ENCODE measurements around the gene RNF208.

DNA sequence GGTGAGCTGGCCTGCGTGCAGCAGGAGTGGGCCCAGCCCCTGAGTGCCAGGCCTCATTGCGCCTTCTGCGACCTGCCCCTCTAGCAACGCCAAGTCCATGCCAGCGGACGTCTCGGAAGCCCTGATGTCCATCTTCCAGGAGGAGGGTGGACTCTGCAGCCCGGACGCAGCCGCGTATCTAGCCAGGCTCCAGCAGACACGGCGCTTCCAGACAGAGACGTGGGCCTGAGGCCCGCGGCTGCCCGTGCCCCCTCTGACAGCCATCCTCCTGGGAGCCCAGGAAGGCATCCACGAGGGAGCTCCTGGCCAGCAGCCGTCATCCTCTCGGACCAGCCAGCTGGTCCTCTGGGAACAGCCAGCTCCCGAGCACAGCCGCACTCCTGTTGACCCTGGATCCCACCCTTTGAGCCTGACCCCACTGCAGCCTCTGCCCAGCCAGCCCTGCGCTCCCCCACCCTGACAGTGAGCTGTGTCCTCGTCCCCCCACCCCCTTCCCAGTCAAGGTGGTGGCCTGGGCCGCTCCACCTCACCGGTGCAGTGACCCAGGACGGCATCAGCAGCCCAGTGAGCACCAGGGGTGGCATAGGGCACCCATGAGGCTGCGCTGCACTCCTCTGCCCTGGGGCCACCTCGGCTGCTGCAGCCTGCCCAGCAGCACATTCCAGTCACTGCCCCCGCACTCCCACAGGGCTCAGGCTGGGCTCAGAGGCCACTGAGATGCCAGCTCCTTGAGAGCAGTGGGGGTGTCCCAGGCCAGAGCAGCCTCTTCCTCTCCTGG, 5.7 kb downstream of the RNF208 start:
- TF ChIP-seq, protein P1, sequence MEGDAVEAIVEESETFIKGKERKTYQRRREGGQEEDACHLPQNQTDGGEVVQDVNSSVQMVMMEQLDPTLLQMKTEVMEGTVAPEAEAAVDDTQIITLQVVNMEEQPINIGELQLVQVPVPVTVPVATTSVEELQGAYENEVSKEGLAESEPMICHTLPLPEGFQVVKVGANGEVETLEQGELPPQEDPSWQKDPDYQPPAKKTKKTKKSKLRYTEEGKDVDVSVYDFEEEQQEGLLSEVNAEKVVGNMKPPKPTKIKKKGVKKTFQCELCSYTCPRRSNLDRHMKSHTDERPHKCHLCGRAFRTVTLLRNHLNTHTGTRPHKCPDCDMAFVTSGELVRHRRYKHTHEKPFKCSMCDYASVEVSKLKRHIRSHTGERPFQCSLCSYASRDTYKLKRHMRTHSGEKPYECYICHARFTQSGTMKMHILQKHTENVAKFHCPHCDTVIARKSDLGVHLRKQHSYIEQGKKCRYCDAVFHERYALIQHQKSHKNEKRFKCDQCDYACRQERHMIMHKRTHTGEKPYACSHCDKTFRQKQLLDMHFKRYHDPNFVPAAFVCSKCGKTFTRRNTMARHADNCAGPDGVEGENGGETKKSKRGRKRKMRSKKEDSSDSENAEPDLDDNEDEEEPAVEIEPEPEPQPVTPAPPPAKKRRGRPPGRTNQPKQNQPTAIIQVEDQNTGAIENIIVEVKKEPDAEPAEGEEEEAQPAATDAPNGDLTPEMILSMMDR (conservative IDR thresholded peaks at IDR 0.05; ENCODE audit: low read length), result no peak
- TF ChIP-seq EZH2phosphoT487 (IDR thresholded peaks at IDR 0.05; ENCODE audit: borderline replicate concordance), result no peak
